Measurements from ENCODE around the gene PGF. TPM values are rescaled to one million over a fixed set of nuclear protein-coding genes. Genes with fewer than 3 reads are reported as not detected.

PGF gene
- total RNA-seq, 1 experiment from 2014 or later = 6.4 TPM

- no peak for DNase-seq (ENCODE audit: low read depth, low spot score)
- Histone ChIP-seq H3K9me2 (ENCODE audit: insufficient read depth) (no peaks in the 10 kb centered on the region), H3K36me3 (ENCODE audit: control insufficient read depth in 1 of 2, insufficient read depth in 2 of 2, low read length in 2 of 2) (no peaks in the 10 kb centered on the region), H3K4me1 (ENCODE audit: control insufficient read depth in 1 of 2, insufficient read depth in 2 of 2, low read length in 2 of 2) (peaks cover 4 to 10% of the 10 kb centered on the region in 2 experiments; a peak in 3 of 4 replicates), H3K4me2 (ENCODE audit: low read length) (no peak overlapping the region), H3K4me3 (replicated peaks in 1 of 2; ENCODE audit: low read depth in 1 of 2, low read length in 2 of 2) (no peak overlapping the region), H3K9me3 (ENCODE audit: control insufficient read depth in 1 of 2, insufficient read depth in 1 of 2, low read depth in 1 of 2, low read length in 2 of 2) (no peaks in the 10 kb centered on the region), H3K79me2 (ENCODE audit: insufficient read depth, low read length) (no peaks in the 10 kb centered on the region), H3K27ac (ENCODE audit: low read depth, low read length) (no peak overlapping the region), H3K27me3 (ENCODE audit: insufficient read depth, low read length) (no peaks in the 10 kb centered on the region), H3K9ac (ENCODE audit: low read length) (no peak overlapping the region), H2AFZ (ENCODE audit: low read depth, low read length, poor library complexity, severe bottlenecking) (no peak overlapping the region), H4K20me1 (ENCODE audit: insufficient read depth) (no peaks in the 10 kb centered on the region)
- intact Hi-C loops (cut with micrococcal nuclease) = no loop called here
- no peak for ATAC-seq
- TF ChIP-seq ZBTB33 (IDR thresholded peaks at IDR 0.05; ENCODE audit: extremely low read depth, insufficient replicate concordance, low read length) = no peak
- no peak for TF ChIP-seq SRF (IDR thresholded peaks at IDR 0.05; ENCODE audit: low read depth)
- TF ChIP-seq RAD21 (IDR thresholded peaks at IDR 0.05; ENCODE audit: low read depth) = no peak
- no peak for TF ChIP-seq ZFX (IDR thresholded peaks at IDR 0.05)
- TF ChIP-seq POLR2A (IDR thresholded peaks at IDR 0.05; ENCODE audit: borderline replicate concordance, extremely low read depth, insufficient read depth, insufficient read length) = no peak
- no peak for TF ChIP-seq SIN3A (IDR thresholded peaks at IDR 0.05; ENCODE audit: low read depth)
- TF ChIP-seq EGR1 (IDR thresholded peaks at IDR 0.05; ENCODE audit: low read depth) = no peak
- no peak for TF ChIP-seq ELF1 (IDR thresholded peaks at IDR 0.05; ENCODE audit: borderline replicate concordance, low read depth)
- no peak for TF ChIP-seq POLR2AphosphoS5 (IDR thresholded peaks at IDR 0.05; ENCODE audit: low read depth, low read length)
- TF ChIP-seq MAX (IDR thresholded peaks at IDR 0.05) = no peak
- TF ChIP-seq CEBPB (IDR thresholded peaks at IDR 0.05; ENCODE audit: low read depth) = no peak
- no peak for TF ChIP-seq EZH2 (IDR thresholded peaks at IDR 0.05)
- no peak for TF ChIP-seq FOSL1 (IDR thresholded peaks at IDR 0.05; ENCODE audit: low read depth)
- TF ChIP-seq REST (IDR thresholded peaks at IDR 0.05; ENCODE audit: low read depth) = no peak
- TF ChIP-seq EZH2phosphoT487 (IDR thresholded peaks at IDR 0.05; ENCODE audit: borderline replicate concordance) = no peak
- ChIA-PET POLR2A (interaction anchor here (2.0 kb wide), 1 partner anchor 17 kb away, joined by 6 read pairs; the partner anchor contains the start of gene PGF), RAD21 (ENCODE audit: low non-redundant PET in 1 of 2, low total read pairs in 2 of 2, uncharacterized antibody in 2 of 2, unreplicated experiment in 2 of 2) (no interaction called here), CTCF (interaction anchor here (1.6 kb wide), 1 partner anchor 9 kb away, joined by 5 read pairs; no protein-coding TSS in a partner anchor)
- no TSS peak for BruUV-seq (replicated peaks)
Observed at GRCh38 chr14:74938531-74939495, 16.6 kb downstream of the PGF start.
